Subcutaneous adipose tissue (tissue), 4 donors: ENCODE data around the gene BRSK1. TPM values are rescaled to one million over a fixed set of nuclear protein-coding genes. Genes with fewer than 3 reads are reported as not detected.

Experiments used
- CTCF ChIP-seq: fragments of 450-650 bp; IDR thresholded peaks from one replicate; pipeline ENCODE4 v1.5.1; 2016; ENCODE audit warnings: low read depth, mild to moderate bottlenecking, control low read depth, antibody characterized with exemption, moderate library complexity
- total RNA-seq, 4 donors: library from RNA; depleted of rRNA; stranded (reverse); fragments of >200 nt; gene quantifications; one replicate each; pipeline ENCODE4 v1.1.0, GENCODE V29; 2016

Gene BRSK1
- total RNA-seq, 4 donors from 2014 or later, result 0.38 to 1.1 TPM; not detected in 2

- TF ChIP-seq CTCF, result no peak
These were observed 60.6 kb downstream of the BRSK1 start for GRCh38 chr19:55344444-55344843.

- no peak for TF ChIP-seq CTCF
These were observed 61.5 kb downstream of the BRSK1 start for GRCh38 chr19:55345101-55345817.

DNA sequence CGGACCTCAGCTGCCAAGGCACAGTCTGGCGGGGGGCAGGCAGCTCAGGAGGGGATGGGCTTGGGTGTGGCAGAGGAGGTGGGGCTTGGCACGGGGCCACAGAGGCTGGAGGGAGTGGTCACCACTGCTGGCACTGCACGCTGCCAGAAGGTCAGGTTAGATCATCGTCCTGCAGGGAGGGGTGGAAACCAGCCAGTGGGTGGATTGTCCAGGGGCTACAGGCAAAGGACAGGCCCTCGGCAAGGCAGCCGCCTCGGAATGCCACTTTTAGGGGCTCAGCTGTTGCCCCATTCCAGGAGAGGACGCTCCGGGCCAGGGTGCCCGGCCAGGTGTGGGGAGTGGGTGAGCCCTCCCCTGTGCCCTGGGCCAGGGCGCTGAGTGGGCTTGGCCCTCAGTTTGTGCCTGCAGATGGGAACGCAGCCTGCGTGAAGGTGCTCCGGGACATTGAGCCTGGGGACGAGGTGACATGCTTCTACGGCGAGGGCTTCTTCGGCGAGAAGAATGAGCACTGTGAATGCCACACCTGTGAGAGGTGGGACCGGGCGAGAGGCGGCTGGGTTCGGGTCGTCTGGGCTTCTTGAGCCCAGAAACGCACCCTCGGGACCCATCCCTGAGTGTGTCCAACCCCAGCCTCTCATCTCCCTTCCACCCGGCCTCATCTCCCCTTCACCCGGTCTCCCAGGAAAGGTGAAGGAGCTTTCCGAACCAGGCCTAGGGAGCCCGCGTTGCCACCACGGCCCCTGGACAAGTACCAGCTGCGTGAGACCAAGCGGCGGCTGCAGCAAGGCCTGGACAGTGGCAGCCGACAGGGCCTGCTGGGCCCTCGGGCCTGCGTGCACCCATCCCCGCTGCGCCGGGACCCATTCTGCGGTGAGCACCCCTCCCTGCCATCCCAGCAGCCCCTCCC, 62.3 kb downstream of the BRSK1 start:
- no peak for TF ChIP-seq CTCF

DNA sequence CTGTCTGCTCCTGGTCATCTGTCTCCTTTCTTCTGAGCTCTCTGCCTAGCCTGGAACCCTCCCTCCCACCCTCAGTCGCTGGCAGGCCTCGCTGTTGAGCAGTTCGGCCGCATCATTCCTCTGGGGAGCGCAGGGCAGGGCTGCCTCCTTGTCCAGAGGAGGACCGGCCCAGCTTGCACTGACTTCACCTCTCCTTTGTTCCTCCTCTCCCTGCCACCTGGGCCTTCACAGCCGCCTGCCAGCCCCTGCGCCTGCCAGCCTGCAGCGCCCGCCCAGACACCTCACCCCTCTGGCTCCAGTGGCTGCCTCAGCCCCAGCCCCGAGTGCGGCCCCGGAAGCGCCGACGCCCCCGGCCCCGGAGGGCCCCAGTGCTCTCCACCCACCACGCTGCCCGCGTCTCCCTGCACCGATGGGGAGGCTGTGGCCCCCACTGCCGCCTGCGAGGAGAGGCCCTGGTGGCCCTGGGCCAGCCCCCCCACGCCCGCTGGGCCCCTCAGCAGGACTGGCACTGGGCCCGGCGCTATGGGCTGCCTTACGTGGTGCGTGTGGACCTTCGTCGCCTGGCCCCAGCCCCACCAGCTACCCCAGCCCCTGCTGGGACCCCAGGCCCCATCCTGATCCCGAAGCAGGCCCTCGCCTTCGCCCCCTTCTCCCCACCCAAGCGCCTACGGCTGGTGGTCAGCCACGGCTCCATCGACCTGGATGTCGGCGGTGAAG, 63.1 kb downstream of the BRSK1 start:
- TF ChIP-seq CTCF, result no peak

DNA sequence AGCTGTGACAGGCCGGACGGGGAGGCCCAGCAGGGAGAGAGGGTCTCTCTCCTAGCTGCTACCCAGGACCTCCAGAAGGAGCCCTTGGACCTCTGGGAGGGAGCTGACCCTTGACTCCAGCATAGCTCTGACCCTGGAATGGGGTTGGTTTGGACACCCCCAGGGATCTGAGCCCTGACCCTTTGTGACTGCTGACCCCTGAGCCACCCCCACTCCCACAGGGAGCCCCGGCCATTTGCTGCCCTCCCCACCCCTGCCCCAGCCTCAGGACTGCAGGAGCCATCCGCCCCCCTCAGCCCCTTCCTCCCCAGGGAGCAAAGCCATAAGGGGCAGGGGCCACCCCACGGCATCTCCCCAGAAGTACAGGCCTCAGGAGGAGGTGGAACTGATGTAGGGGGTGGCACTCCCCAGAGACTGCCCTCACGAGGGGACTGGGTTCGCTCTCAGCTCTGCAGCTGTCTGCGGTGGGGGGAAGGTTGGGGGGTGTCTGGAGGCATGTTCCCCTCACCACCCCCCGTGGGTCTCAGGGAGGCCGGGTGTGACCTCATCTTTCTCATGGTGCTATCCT, 63.7 kb downstream of the BRSK1 start:
- TF ChIP-seq CTCF, result no peak

GRCh38 chr19:55348317-55349034, 64.7 kb downstream of the BRSK1 start:
- TF ChIP-seq CTCF, result no peak
